ENCODE measurements around the gene DBR1.

The DBR1 gene

GRCh38 chr3:138174421-138175131, at the start of gene DBR1:
TSS of gene DBR1 (minus strand) at chr3:138174921. CDS start at chr3:138174795, 126 bp downstream.
- Histone ChIP-seq H3K4me3 (ENCODE audit: low read depth, low read length) (peak within 1 kb of the TSS; percentile 98), H3K4me1 (ENCODE audit: control insufficient read depth, insufficient read depth, low read length) (0 out of 2 replicates have a peak, but pooled peaks cover 2% of the 10 kb centered on the region), H3K27ac (ENCODE audit: low read depth, low read length) (peak within 1 kb of the TSS; percentile 88), H3K9ac (ENCODE audit: low read depth, low read length) (peak within 1 kb of the TSS; percentile 95), H3K36me3 (ENCODE audit: control insufficient read depth, insufficient read depth, low read length) (peaks cover 35% of the 10 kb centered on the region), H3K27me3 (ENCODE audit: control insufficient read depth, insufficient read depth, low read length) (no peaks in the 10 kb centered on the region), H3K9me3 (ENCODE audit: control insufficient read depth, insufficient read depth, low read length) (no peaks in the 10 kb centered on the region)

GRCh38 chr3:138222942-138223287, 48.2 kb upstream of the DBR1 start:
- Histone ChIP-seq H3K9me3 (ENCODE audit: control insufficient read depth, insufficient read depth, low read length) (no peaks in the 10 kb centered on the region), H3K9ac (ENCODE audit: low read depth, low read length) (no peak overlapping the region), H3K36me3 (ENCODE audit: control insufficient read depth, insufficient read depth, low read length) (peaks cover 50% of the 10 kb centered on the region), H3K4me1 (ENCODE audit: control insufficient read depth, insufficient read depth, low read length) (0 out of 2 replicates have a peak, but pooled peaks cover 5% of the 10 kb centered on the region), H3K27ac (ENCODE audit: low read depth, low read length) (no peak overlapping the region), H3K27me3 (ENCODE audit: control insufficient read depth, insufficient read depth, low read length) (no peaks in the 10 kb centered on the region), H3K4me3 (ENCODE audit: low read depth, low read length) (no peak overlapping the region)

GRCh38 chr3:138222131-138222941, 47.6 kb upstream of the DBR1 start:
- Histone ChIP-seq H3K27me3 (ENCODE audit: control insufficient read depth, insufficient read depth, low read length) (no peaks in the 10 kb centered on the region), H3K4me1 (ENCODE audit: control insufficient read depth, insufficient read depth, low read length) (0 out of 2 replicates have a peak, but pooled peaks cover 5% of the 10 kb centered on the region), H3K4me3 (ENCODE audit: low read depth, low read length) (no peak overlapping the region), H3K9ac (ENCODE audit: low read depth, low read length) (no peak overlapping the region), H3K27ac (ENCODE audit: low read depth, low read length) (no peak overlapping the region), H3K9me3 (ENCODE audit: control insufficient read depth, insufficient read depth, low read length) (no peaks in the 10 kb centered on the region), H3K36me3 (ENCODE audit: control insufficient read depth, insufficient read depth, low read length) (peaks cover 47% of the 10 kb centered on the region)

GRCh38 chr3:138220788-138221187, 46.1 kb upstream of the DBR1 start:
- H3K4me3 ChIP-seq (ENCODE audit: low read depth, low read length) = no peak overlapping the region
- no peaks in the 10 kb centered on the region for H3K27me3 ChIP-seq (ENCODE audit: control insufficient read depth, insufficient read depth, low read length)
- no peaks in the 10 kb centered on the region for H3K9me3 ChIP-seq (ENCODE audit: control insufficient read depth, insufficient read depth, low read length)
- H3K36me3 ChIP-seq (ENCODE audit: control insufficient read depth, insufficient read depth, low read length) = peaks cover 37% of the 10 kb centered on the region
- no peak overlapping the region for H3K27ac ChIP-seq (ENCODE audit: low read depth, low read length)
- H3K4me1 ChIP-seq (ENCODE audit: control insufficient read depth, insufficient read depth, low read length) = 0 out of 2 replicates have a peak, but pooled peaks cover 5% of the 10 kb centered on the region
- no peak overlapping the region for H3K9ac ChIP-seq (ENCODE audit: low read depth, low read length)

- H3K36me3 ChIP-seq (ENCODE audit: control insufficient read depth, insufficient read depth, low read length) = peaks cover 32% of the 10 kb centered on the region
- no peak overlapping the region for H3K4me3 ChIP-seq (ENCODE audit: low read depth, low read length)
- H3K27me3 ChIP-seq (ENCODE audit: control insufficient read depth, insufficient read depth, low read length) = no peaks in the 10 kb centered on the region
- no peaks in the 10 kb centered on the region for H3K9me3 ChIP-seq (ENCODE audit: control insufficient read depth, insufficient read depth, low read length)
- no peak overlapping the region for H3K9ac ChIP-seq (ENCODE audit: low read depth, low read length)
- 0 out of 2 replicates have a peak, but pooled peaks cover 5% of the 10 kb centered on the region for H3K4me1 ChIP-seq (ENCODE audit: control insufficient read depth, insufficient read depth, low read length)
- H3K27ac ChIP-seq (ENCODE audit: low read depth, low read length) = no peak overlapping the region
Measured at GRCh38 chr3:138220242-138220641, 45.5 kb upstream of the DBR1 start.

GRCh38 chr3:138219255-138219654, 44.5 kb upstream of the DBR1 start:
- Histone ChIP-seq H3K4me1 (ENCODE audit: control insufficient read depth, insufficient read depth, low read length) (0 out of 2 replicates have a peak, but pooled peaks cover 5% of the 10 kb centered on the region), H3K27ac (ENCODE audit: low read depth, low read length) (no peak overlapping the region), H3K9me3 (ENCODE audit: control insufficient read depth, insufficient read depth, low read length) (no peaks in the 10 kb centered on the region), H3K9ac (ENCODE audit: low read depth, low read length) (no peak overlapping the region), H3K27me3 (ENCODE audit: control insufficient read depth, insufficient read depth, low read length) (no peaks in the 10 kb centered on the region), H3K4me3 (ENCODE audit: low read depth, low read length) (no peak overlapping the region), H3K36me3 (ENCODE audit: control insufficient read depth, insufficient read depth, low read length) (peaks cover 22% of the 10 kb centered on the region)

- Histone ChIP-seq H3K4me3 (ENCODE audit: low read depth, low read length) (no peak overlapping the region), H3K36me3 (ENCODE audit: control insufficient read depth, insufficient read depth, low read length) (peaks cover 13% of the 10 kb centered on the region), H3K9ac (ENCODE audit: low read depth, low read length) (no peak overlapping the region), H3K27ac (ENCODE audit: low read depth, low read length) (no peak overlapping the region), H3K27me3 (ENCODE audit: control insufficient read depth, insufficient read depth, low read length) (no peaks in the 10 kb centered on the region), H3K9me3 (ENCODE audit: control insufficient read depth, insufficient read depth, low read length) (no peaks in the 10 kb centered on the region), H3K4me1 (ENCODE audit: control insufficient read depth, insufficient read depth, low read length) (peaks cover 29% of the 10 kb centered on the region)
Measured at GRCh38 chr3:138213398-138214085, 38.8 kb upstream of the DBR1 start.

- Histone ChIP-seq H3K4me3 (ENCODE audit: low read depth, low read length) (no peak overlapping the region), H3K27ac (ENCODE audit: low read depth, low read length) (peak overlapping the region; percentile 72), H3K9ac (ENCODE audit: low read depth, low read length) (no peak overlapping the region), H3K36me3 (ENCODE audit: control insufficient read depth, insufficient read depth, low read length) (peaks cover 9% of the 10 kb centered on the region), H3K9me3 (ENCODE audit: control insufficient read depth, insufficient read depth, low read length) (no peaks in the 10 kb centered on the region), H3K4me1 (ENCODE audit: control insufficient read depth, insufficient read depth, low read length) (peaks cover 33% of the 10 kb centered on the region), H3K27me3 (ENCODE audit: control insufficient read depth, insufficient read depth, low read length) (no peaks in the 10 kb centered on the region)
Measured at GRCh38 chr3:138210528-138210927, 35.8 kb upstream of the DBR1 start.

GRCh38 chr3:138206196-138206595, 31.5 kb upstream of the DBR1 start:
- no peaks in the 10 kb centered on the region for H3K36me3 ChIP-seq (ENCODE audit: control insufficient read depth, insufficient read depth, low read length)
- H3K27me3 ChIP-seq (ENCODE audit: control insufficient read depth, insufficient read depth, low read length) = no peaks in the 10 kb centered on the region

GRCh38 chr3:138205527-138205926, 30.8 kb upstream of the DBR1 start:
- Histone ChIP-seq H3K9me3 (ENCODE audit: control insufficient read depth, insufficient read depth, low read length) (no peaks in the 10 kb centered on the region), H3K4me1 (ENCODE audit: control insufficient read depth, insufficient read depth, low read length) (peaks cover 33% of the 10 kb centered on the region), H3K4me3 (ENCODE audit: low read depth, low read length) (no peak overlapping the region), H3K9ac (ENCODE audit: low read depth, low read length) (no peak overlapping the region), H3K27ac (ENCODE audit: low read depth, low read length) (no peak overlapping the region), H3K27me3 (ENCODE audit: control insufficient read depth, insufficient read depth, low read length) (no peaks in the 10 kb centered on the region), H3K36me3 (ENCODE audit: control insufficient read depth, insufficient read depth, low read length) (no peaks in the 10 kb centered on the region)

More at GRCh38 chr3:138206196-138206595, 31.5 kb upstream of the DBR1 start:
- no peaks in the 10 kb centered on the region for H3K9me3 ChIP-seq (ENCODE audit: control insufficient read depth, insufficient read depth, low read length)
- H3K9ac ChIP-seq (ENCODE audit: low read depth, low read length) = no peak overlapping the region
- peaks cover 39% of the 10 kb centered on the region for H3K4me1 ChIP-seq (ENCODE audit: control insufficient read depth, insufficient read depth, low read length)
- H3K27ac ChIP-seq (ENCODE audit: low read depth, low read length) = no peak overlapping the region
- no peak overlapping the region for H3K4me3 ChIP-seq (ENCODE audit: low read depth, low read length)

All from HUES48 (cell line).